Mesenchymal stem cell (in vitro differentiated cells and primary cell): Measurements from ENCODE around the gene C1QTNF2.

ENCODE experiments used
- DNase-seq: peaks from one replicate; pipeline ENCODE4 v3.0.0-alpha.2; 2013
- H2AFZ ChIP-seq: one replicate; pipeline ENCODE4 v1.6.1; 2013; ENCODE audit warnings: low read depth, mild to moderate bottlenecking, control low read depth, inconsistent platforms, low read length, moderate library complexity
- H2AK5ac ChIP-seq: 2 replicates; pipeline ENCODE4 v1.6.1; 2013; ENCODE audit warnings: low read length, moderate library complexity, mild to moderate bottlenecking, inconsistent platforms; ENCODE audit not compliant: severe bottlenecking
- H2BK120ac ChIP-seq: one replicate; pipeline ENCODE4 v1.6.1; 2013; ENCODE audit warnings: low read depth, mild to moderate bottlenecking, inconsistent platforms, low read length, moderate library complexity
- H2BK12ac ChIP-seq, 2 experiments: one replicate each; pipeline ENCODE4 v1.6.1; 2013; ENCODE audit warnings: inconsistent platforms in 2 of 2, low read length in 2 of 2, mild to moderate bottlenecking in 2 of 2, moderate library complexity in 2 of 2, control low read depth in 1 of 2
- H2BK15ac ChIP-seq: one replicate; pipeline ENCODE4 v1.6.1; 2013; ENCODE audit warnings: mild to moderate bottlenecking, low read depth, inconsistent platforms; ENCODE audit not compliant: poor library complexity, severe bottlenecking
- H2BK5ac ChIP-seq: 2 replicates; pipeline ENCODE4 v1.6.1; 2013; ENCODE audit warnings: low read depth, mild to moderate bottlenecking, low read length, control low read depth, inconsistent platforms; ENCODE audit not compliant: poor library complexity, severe bottlenecking
- H3K14ac ChIP-seq, 2 experiments: one replicate each; pipeline ENCODE4 v1.6.1; 2013; ENCODE audit warnings: inconsistent platforms in 2 of 2, low read length in 2 of 2, control low read depth in 1 of 2, mild to moderate bottlenecking in 1 of 2, moderate library complexity in 1 of 2
- H3K18ac ChIP-seq, 2 experiments: one replicate each; pipeline ENCODE4 v1.6.1; 2013; ENCODE audit warnings: inconsistent platforms in 2 of 2, low read length in 2 of 2, control low read depth in 1 of 2, low read depth in 1 of 2, mild to moderate bottlenecking in 1 of 2
- H3K23ac ChIP-seq, 2 experiments: one replicate each; pipeline ENCODE4 v1.6.1; 2013; ENCODE audit warnings: inconsistent platforms in 2 of 2, low read length in 2 of 2, mild to moderate bottlenecking in 2 of 2, moderate library complexity in 2 of 2, control low read depth in 1 of 2
- H3K27ac ChIP-seq: 2 replicates; pipeline ENCODE4 v1.5.1; 2013; ENCODE audit warnings: mild to moderate bottlenecking, moderate library complexity, low read length, control low read depth, inconsistent platforms; ENCODE audit not compliant: poor library complexity, severe bottlenecking
- H3K27me3 ChIP-seq, 2 experiments: 2 replicates each; pipeline versions ENCODE4 v1.6.1 to v1.7.0; 2013; ENCODE audit warnings: low read length in 2 of 2, mild to moderate bottlenecking in 2 of 2, moderate library complexity in 2 of 2, control low read depth in 1 of 2, inconsistent platforms in 1 of 2; ENCODE audit not compliant: control insufficient read depth in 1 of 2, insufficient read depth in 1 of 2
- H3K36me3 ChIP-seq, 2 experiments: 2 replicates each; pipeline versions ENCODE4 v1.6.1 to v1.7.0; 2013; ENCODE audit warnings: low read length in 2 of 2, control low read depth in 1 of 2, inconsistent platforms in 1 of 2, low read depth in 1 of 2, mild to moderate bottlenecking in 1 of 2; ENCODE audit not compliant: insufficient read depth in 2 of 2, control insufficient read depth in 1 of 2
- H3K4ac ChIP-seq, 2 experiments: one replicate each; pipeline ENCODE4 v1.6.1; 2013; ENCODE audit warnings: inconsistent platforms in 2 of 2, low read length in 2 of 2, mild to moderate bottlenecking in 2 of 2, moderate library complexity in 2 of 2, control low read depth in 1 of 2, low read depth in 1 of 2
- H3K4me1 ChIP-seq: 2 replicates; pipeline ENCODE4 v1.6.1; 2013; ENCODE audit warnings: low read depth, low read length, control low read depth; ENCODE audit not compliant: control insufficient read depth, insufficient read depth
- H3K4me2 ChIP-seq: 2 replicates; pipeline ENCODE4 v1.6.1; 2013; ENCODE audit warnings: low read length, mild to moderate bottlenecking, inconsistent platforms; ENCODE audit not compliant: poor library complexity, severe bottlenecking
- H3K4me3 ChIP-seq, 2 experiments: 2 replicates each; pipeline versions ENCODE4 v1.5.1 to v1.7.0; 2013; ENCODE audit warnings: low read length in 2 of 2, mild to moderate bottlenecking in 2 of 2, control low read depth in 1 of 2, low read depth in 1 of 2; ENCODE audit not compliant: insufficient read depth in 1 of 2
- H3K79me1 ChIP-seq: replicated peaks from 2 replicates; pipeline ENCODE4 v1.6.1; 2013; ENCODE audit warnings: mild to moderate bottlenecking, control low read depth, low read length, inconsistent platforms; ENCODE audit not compliant: poor library complexity, severe bottlenecking
- H3K9ac ChIP-seq: 2 replicates; pipeline ENCODE4 v1.7.0; 2013; ENCODE audit warnings: mild to moderate bottlenecking, low read length, moderate library complexity
- H3K9me3 ChIP-seq: 2 replicates; pipeline ENCODE4 v1.7.0; 2013; ENCODE audit warnings: mild to moderate bottlenecking, low read length; ENCODE audit not compliant: control insufficient read depth
- H4K8ac ChIP-seq: one replicate; pipeline ENCODE4 v1.6.1; 2013; ENCODE audit warnings: inconsistent platforms, mild to moderate bottlenecking, low read length, moderate library complexity
- H4K91ac ChIP-seq: one replicate; pipeline ENCODE4 v1.6.1; 2013; ENCODE audit warnings: mild to moderate bottlenecking, low read length, inconsistent platforms
- WGBS: methylation state at CpG from one replicate; pipeline ENCODE4 v1.1.7; 2013; ENCODE audit warnings: mixed read lengths; 5-methylcytosine and 5-hydroxymethylcytosine counted together

C1QTNF2 gene

DNA sequence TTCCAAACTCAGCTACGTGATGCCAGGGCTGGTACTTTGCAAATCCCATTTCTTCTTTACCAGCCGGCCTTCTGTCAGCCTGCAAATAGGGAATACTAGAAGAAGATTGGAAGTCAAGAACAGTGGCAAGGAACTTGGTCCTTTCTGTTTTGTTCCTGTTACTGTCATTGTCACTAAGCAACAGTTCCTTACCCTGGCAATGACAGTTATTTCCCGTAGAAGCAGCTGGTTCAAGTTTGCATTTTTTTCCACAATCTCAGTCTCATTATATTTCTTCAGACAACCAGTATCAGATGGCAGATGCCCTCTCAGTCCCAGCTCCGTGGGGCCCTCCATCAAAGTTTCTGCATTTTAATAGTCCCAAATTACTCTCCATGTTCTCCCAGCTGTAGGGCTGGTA lies 9.1 kb upstream of the C1QTNF2 start:
- Histone ChIP-seq H3K36me3 (no peaks in the 10 kb centered on the region), H3K27me3 (peaks cover 12 to 16% of the 10 kb centered on the region in 2 experiments), H3K4me2 (no peak overlapping the region), H3K4me3 (no peak overlapping the region), H2BK12ac (no peak overlapping the region), H2AFZ (no peak overlapping the region), H3K4ac (no peak overlapping the region), H3K23ac (no peak overlapping the region), H4K8ac (no peak overlapping the region), H3K14ac (no peak overlapping the region), H2BK5ac (no peak overlapping the region), H3K9me3 (no peaks in the 10 kb centered on the region), H2BK15ac (no peak overlapping the region), H3K27ac (no peak overlapping the region), H3K4me1 (no peaks in the 10 kb centered on the region), H2AK5ac (no peak overlapping the region), H3K79me1 (no peaks in the 10 kb centered on the region), H2BK120ac (no peak overlapping the region), H3K18ac (no peak overlapping the region), H3K9ac (no peak overlapping the region), H4K91ac (no peak overlapping the region)
- 87% methylated on average over 3 of the region's 4 CpGs for WGBS
- no peak for DNase-seq

DNA sequence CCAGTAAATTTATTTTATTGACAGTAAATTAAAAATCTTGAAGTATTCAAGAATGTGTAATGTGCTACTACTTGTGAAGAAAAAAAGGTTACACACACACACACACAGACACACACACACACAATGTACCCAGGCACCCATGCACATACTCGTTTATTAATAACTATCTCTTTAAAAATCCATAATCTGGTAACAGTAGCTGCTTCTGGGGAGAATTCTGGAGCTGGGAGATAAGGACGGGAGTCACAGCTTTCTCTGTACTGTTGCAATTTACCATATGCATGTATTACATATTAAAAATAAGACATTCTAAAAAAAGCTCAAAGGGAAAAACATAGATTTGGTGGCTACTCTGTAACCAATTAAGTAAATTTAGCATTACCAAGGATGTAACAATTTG lies 7.9 kb upstream of the C1QTNF2 start:
- no peak overlapping the region for H3K27ac ChIP-seq
- H2BK120ac ChIP-seq, result no peak overlapping the region
- H2AK5ac ChIP-seq, result no peak overlapping the region
- no peaks in the 10 kb centered on the region for H3K4me1 ChIP-seq
- no peak overlapping the region for H2BK5ac ChIP-seq
- peaks cover 24% of the 10 kb centered on the region in 2 experiments for H3K27me3 ChIP-seq
- no peak overlapping the region for H3K18ac ChIP-seq
- no peak overlapping the region for H4K8ac ChIP-seq
- H3K9me3 ChIP-seq, result no peaks in the 10 kb centered on the region
- no peak overlapping the region for H3K14ac ChIP-seq
- WGBS, result 60% methylated on average over 1 of the region's 2 CpGs
- no peak for DNase-seq
- no peak overlapping the region for H2BK12ac ChIP-seq
- no peak overlapping the region for H4K91ac ChIP-seq
- no peak overlapping the region for H3K23ac ChIP-seq
- no peak overlapping the region for H3K4ac ChIP-seq
- no peak overlapping the region for H2BK15ac ChIP-seq
- H3K4me3 ChIP-seq, result no peak overlapping the region
- no peak overlapping the region for H3K4me2 ChIP-seq
- H3K36me3 ChIP-seq, result no peaks in the 10 kb centered on the region
- H3K79me1 ChIP-seq, result no peaks in the 10 kb centered on the region
- H2AFZ ChIP-seq, result no peak overlapping the region
- no peak overlapping the region for H3K9ac ChIP-seq

DNA sequence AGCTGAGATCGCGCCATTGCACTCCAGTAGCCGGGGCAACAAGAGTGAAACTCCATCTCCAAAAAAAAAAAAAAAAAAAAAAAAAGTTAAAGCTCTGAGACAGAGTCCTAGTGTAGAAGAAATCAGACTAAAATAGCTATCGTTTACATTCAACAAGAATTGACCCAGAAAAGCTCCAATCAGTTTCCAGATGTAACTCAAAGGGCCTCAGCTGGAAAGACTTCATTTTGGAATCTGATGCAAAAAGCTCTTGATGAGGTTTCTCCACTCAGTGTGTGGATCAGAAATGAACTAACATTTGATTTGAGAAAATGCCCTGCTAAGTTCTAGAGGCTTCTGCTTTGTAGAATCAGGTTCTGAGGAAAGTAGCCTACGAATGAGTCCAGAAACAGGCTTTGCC lies 7.2 kb upstream of the C1QTNF2 start:
- Histone ChIP-seq H2AFZ (no peak overlapping the region), H3K4me1 (no peaks in the 10 kb centered on the region), H2BK12ac (no peak overlapping the region), H3K36me3 (no peaks in the 10 kb centered on the region), H2BK120ac (no peak overlapping the region), H3K23ac (no peak overlapping the region), H3K4me3 (no peak overlapping the region), H4K8ac (no peak overlapping the region), H3K79me1 (no peaks in the 10 kb centered on the region), H3K27me3 (peaks cover 26 to 28% of the 10 kb centered on the region in 2 experiments), H3K9ac (peak overlapping the region; percentile 3), H2AK5ac (no peak overlapping the region), H3K27ac (no peak overlapping the region), H3K14ac (no peak overlapping the region), H3K4me2 (no peak overlapping the region), H3K9me3 (no peaks in the 10 kb centered on the region), H3K18ac (no peak overlapping the region), H4K91ac (no peak overlapping the region), H3K4ac (no peak overlapping the region), H2BK5ac (no peak overlapping the region), H2BK15ac (no peak overlapping the region)
- no peak for DNase-seq
- WGBS, result 92% methylated on average over 2 of the region's 5 CpGs

DNA sequence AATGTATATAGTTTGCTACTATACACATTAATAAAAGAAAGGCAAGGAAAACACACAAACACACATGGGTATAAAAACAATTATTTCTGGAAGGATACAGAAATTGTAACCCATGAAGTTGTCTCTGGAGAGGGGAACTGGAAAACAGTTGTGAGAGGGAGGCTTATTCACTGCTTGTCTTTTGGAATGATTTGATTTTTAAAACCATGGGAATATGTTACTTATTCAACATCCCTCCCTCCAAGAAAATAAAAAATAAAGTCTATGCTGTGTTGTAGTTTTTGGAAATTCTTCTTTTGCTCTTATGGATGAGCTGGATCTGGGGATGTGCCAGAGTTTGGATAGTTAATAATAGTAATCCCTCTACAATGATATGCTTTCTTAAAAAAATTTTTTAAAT lies 6.0 kb upstream of the C1QTNF2 start:
- Histone ChIP-seq H3K18ac (no peak overlapping the region), H3K14ac (no peak overlapping the region), H2AK5ac (no peak overlapping the region), H3K27ac (no peak overlapping the region), H3K4me3 (no peak overlapping the region), H2BK120ac (no peak overlapping the region), H3K4ac (no peak overlapping the region), H3K4me2 (no peak overlapping the region), H3K4me1 (no peaks in the 10 kb centered on the region), H3K36me3 (no peaks in the 10 kb centered on the region), H2BK5ac (no peak overlapping the region), H2BK12ac (no peak overlapping the region), H3K23ac (no peak overlapping the region), H4K91ac (no peak overlapping the region), H3K27me3 (peaks cover 26 to 32% of the 10 kb centered on the region in 2 experiments), H2AFZ (no peak overlapping the region), H3K79me1 (no peaks in the 10 kb centered on the region), H4K8ac (no peak overlapping the region), H3K9me3 (no peaks in the 10 kb centered on the region), H3K9ac (no peak overlapping the region), H2BK15ac (no peak overlapping the region)
- DNase-seq, result no peak
